ENCODE data around the gene FBXO15.

FBXO15 gene

DNA sequence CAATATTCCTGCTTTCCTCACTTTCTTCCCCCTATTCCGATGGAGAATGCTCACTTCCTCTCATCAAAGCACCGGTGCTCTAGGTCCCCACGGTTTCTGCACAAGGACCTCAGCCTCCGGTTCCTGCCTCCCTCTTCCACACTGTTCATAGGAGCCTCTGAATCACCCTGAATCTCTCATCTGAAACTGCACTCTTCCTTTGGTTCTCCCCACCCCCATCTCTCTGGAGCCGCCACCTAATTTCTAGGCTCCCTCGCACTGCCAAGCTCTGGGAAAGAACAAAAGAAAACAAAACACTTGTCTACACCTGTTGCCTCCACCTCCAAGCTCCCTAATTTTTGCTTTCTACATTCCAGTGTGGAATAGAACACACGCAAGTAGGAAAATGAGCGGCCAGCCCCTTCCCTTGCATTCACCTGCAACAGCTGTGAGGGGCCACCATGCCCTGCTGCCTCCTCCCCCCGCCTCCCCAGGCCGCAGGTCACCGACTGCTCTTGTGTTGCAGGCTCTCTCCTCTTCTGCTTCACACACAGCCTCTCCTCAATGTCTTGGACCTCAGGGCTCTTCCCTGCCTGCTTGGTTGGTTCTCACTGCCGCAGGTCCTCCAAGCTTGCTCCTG lies 9.6 kb downstream of the FBXO15 start:
- no peak overlapping the region for H3K4me3 ChIP-seq (ENCODE audit: low read depth, low read length)
- DNase-seq (ENCODE audit: low read depth): no peak
- TF ChIP-seq, protein P1, sequence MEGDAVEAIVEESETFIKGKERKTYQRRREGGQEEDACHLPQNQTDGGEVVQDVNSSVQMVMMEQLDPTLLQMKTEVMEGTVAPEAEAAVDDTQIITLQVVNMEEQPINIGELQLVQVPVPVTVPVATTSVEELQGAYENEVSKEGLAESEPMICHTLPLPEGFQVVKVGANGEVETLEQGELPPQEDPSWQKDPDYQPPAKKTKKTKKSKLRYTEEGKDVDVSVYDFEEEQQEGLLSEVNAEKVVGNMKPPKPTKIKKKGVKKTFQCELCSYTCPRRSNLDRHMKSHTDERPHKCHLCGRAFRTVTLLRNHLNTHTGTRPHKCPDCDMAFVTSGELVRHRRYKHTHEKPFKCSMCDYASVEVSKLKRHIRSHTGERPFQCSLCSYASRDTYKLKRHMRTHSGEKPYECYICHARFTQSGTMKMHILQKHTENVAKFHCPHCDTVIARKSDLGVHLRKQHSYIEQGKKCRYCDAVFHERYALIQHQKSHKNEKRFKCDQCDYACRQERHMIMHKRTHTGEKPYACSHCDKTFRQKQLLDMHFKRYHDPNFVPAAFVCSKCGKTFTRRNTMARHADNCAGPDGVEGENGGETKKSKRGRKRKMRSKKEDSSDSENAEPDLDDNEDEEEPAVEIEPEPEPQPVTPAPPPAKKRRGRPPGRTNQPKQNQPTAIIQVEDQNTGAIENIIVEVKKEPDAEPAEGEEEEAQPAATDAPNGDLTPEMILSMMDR (IDR thresholded peaks at IDR 0.05; ENCODE audit: low read depth, low read length, missing control alignments): no peak

DNA sequence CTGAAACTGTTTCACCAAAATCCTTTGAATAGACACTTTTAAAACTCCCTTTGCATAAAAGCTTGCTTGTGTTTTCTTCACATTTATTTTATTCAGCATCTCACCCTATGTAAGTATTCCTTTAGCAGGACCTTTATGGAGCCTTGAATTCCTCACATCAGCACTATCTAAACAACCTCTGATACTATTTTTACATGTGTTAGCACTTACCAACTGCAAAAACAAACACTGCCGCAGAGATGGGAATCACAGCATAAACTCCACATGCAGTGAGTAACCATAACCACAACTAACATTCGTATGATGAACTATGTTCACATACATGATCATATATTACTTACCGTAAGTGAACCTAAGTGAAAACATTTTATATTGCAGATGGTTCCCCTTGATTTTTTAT lies 15.4 kb downstream of the FBXO15 start:
- TF ChIP-seq, protein P1 (IDR thresholded peaks at IDR 0.05; ENCODE audit: low read depth, low read length, missing control alignments): no peak
- no peak for DNase-seq (ENCODE audit: low read depth)
- no peak overlapping the region for H3K4me3 ChIP-seq (ENCODE audit: low read depth, low read length)

DNA sequence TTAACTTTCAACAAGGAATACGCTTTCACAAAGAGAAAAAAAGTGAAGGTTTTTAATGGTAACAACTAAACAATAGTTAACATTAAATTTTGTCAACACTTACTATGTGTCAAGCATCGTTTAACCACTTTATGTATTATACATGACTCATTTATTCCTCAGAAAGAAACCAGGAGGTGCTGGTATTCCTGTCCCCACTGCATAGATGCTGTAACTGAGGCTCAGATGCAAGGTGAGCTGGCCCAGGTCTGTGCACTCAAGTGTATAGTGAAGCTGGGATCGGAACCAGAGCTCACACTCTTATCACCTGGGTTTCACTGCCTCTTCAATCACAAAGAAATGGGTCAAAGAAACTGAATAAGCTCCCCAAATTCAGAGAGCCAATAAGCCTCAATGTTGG lies 16.5 kb downstream of the FBXO15 start:
- no peak for DNase-seq (ENCODE audit: low read depth)
- H3K4me3 ChIP-seq (ENCODE audit: low read depth, low read length): no peak overlapping the region
- TF ChIP-seq, protein P1 (IDR thresholded peaks at IDR 0.05; ENCODE audit: low read depth, low read length, missing control alignments): no peak

DNA sequence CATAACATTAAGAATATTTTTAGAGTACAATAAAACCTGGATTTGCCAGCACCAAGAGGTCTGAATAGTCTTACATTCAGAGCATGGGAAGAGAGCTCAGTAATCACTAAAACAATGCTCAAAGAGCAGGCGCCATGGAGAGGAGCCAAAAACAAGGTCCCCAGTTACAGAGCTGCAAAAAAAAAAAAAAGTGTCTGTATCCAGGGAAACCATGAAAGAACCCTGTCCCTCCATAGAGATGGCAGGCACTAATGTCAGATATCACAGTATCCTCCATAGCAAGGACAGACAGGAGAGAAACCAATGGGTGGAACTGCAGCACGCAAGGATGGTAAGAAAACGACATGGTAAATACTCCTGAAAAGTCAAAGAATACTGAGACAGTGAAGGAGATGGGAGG lies 19.5 kb downstream of the FBXO15 start:
- no peak overlapping the region for H3K4me3 ChIP-seq (ENCODE audit: low read depth, low read length)
- TF ChIP-seq, protein P1 (IDR thresholded peaks at IDR 0.05; ENCODE audit: low read depth, low read length, missing control alignments): no peak
- no peak for DNase-seq (ENCODE audit: low read depth)

DNA sequence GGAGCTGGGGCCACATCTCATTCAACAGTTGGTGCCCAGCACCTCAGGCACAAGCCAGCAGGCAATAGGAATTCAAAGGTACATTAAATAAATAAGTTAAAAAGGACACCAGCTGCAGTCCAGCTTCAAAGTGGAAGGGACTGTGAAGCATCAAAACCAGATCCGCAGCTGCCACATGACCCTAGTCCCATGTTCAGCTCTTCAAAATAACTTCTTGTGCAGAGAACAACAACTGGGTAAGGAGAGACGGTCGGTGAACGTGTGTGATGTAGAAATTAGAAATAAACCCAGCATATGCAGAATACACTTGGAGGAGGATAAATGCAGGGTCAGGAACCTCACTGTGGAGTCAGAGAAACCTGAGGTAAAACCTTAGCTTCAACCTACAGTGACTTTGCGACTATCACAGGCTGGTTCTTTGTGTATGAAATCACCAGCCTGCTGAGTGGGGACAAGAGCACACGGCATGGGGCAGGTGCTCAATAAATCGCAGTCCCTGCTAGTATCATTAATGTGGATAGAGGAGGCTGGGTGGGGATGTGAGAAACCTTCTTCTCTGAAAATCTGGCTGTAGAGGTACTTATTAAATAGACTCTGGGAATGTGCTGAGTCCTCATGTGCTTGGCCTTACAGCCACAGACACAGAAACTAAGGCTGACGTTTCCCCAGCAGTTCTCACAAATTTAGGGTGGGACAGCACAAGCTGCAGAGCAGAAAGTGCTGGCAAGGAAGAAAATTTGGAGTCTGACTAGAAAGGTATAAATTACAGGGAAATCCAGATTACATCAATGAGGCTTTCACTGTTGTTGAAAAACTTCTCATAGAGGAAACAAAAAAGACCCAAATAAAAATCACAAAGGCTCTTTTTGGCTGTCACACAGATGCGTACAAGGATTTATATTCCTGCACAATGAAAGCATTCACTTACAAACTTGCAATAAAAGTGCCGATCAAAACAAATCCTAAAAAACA lies 20.7 kb downstream of the FBXO15 start:
- TF ChIP-seq, protein P1 (IDR thresholded peaks at IDR 0.05; ENCODE audit: low read depth, low read length, missing control alignments): no peak
- H3K4me3 ChIP-seq (ENCODE audit: low read depth, low read length): no peak overlapping the region
- no peak for DNase-seq (ENCODE audit: low read depth)

DNA sequence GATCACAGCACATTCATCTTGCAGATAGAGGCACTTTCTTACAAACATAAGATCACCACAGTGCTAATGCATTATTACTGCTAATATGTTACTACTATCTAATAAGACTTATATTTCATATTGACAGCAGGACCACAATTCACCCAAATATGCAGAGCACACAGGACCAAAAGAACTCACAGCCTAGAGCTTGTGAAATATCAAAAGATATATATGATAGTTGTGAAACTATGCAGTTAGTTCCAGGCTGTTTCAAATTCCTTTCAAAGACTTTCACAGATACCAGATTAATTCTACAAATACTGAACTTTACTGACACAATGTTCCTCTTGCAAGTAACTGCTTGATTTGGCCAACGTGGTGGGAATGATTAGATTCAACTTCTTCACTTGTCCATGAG lies 23.0 kb downstream of the FBXO15 start:
- DNase-seq (ENCODE audit: low read depth): no peak
- H3K4me3 ChIP-seq (ENCODE audit: low read depth, low read length): no peak overlapping the region
- TF ChIP-seq, protein P1 (IDR thresholded peaks at IDR 0.05; ENCODE audit: low read depth, low read length, missing control alignments): no peak
